Limb (tissue), 2 donors: ENCODE results near the gene KRTAP19-8.

Experiments used
- DNase-seq, 2 donors: peaks; one replicate each; pipeline ENCODE4 v3.0.0-alpha.2; 2016; ENCODE audit errors: extremely low spot score in 2 of 2

The KRTAP19-8 gene

GRCh38 chr21:31038376-31038775, at the start of gene KRTAP19-8:
Gene KRTAP19-8 (minus strand): TSS chr21:31038476. CDS start chr21:31038443, 33 bp downstream.
- DNase-seq, result no peak

GRCh38 chr21:31087639-31088473, 49.6 kb upstream of the KRTAP19-8 start:
- DNase-seq, result no peak

GRCh38 chr21:31084689-31085088, 46.4 kb upstream of the KRTAP19-8 start:
- DNase-seq, result no peak

GRCh38 chr21:31078796-31079195, 40.5 kb upstream of the KRTAP19-8 start:
- no peak for DNase-seq

GRCh38 chr21:31078216-31078615, 39.9 kb upstream of the KRTAP19-8 start:
- no peak for DNase-seq

GRCh38 chr21:31075848-31076247, 37.6 kb upstream of the KRTAP19-8 start:
- no peak for DNase-seq

GRCh38 chr21:31072533-31072932, 34.3 kb upstream of the KRTAP19-8 start:
- DNase-seq, result no peak

- no peak for DNase-seq
These were observed 26.5 kb upstream of the KRTAP19-8 start for GRCh38 chr21:31064803-31065202.

GRCh38 chr21:31052489-31053142, 14.3 kb upstream of the KRTAP19-8 start:
- no peak for DNase-seq

- DNase-seq, result no peak
These were observed 12.4 kb upstream of the KRTAP19-8 start for GRCh38 chr21:31050577-31051157.

- no peak for DNase-seq
These were observed 7.6 kb upstream of the KRTAP19-8 start for GRCh38 chr21:31045841-31046240.

GRCh38 chr21:31043471-31043870, 5.2 kb upstream of the KRTAP19-8 start:
- no peak for DNase-seq

- no peak for DNase-seq
These were observed 3.8 kb upstream of the KRTAP19-8 start for GRCh38 chr21:31042080-31042464.

GRCh38 chr21:31041295-31042079, 3.2 kb upstream of the KRTAP19-8 start:
- no peak for DNase-seq

- DNase-seq, result no peak
These were observed 3.9 kb downstream of the KRTAP19-8 start for GRCh38 chr21:31034378-31034777.

- no peak for DNase-seq
These were observed 7.7 kb downstream of the KRTAP19-8 start for GRCh38 chr21:31030367-31031106.

GRCh38 chr21:31023680-31024079, 14.6 kb downstream of the KRTAP19-8 start:
- no peak for DNase-seq

GRCh38 chr21:31022306-31022705, 16.0 kb downstream of the KRTAP19-8 start:
- DNase-seq, result no peak

GRCh38 chr21:31018232-31018631, 20.0 kb downstream of the KRTAP19-8 start:
- DNase-seq, result no peak

- no peak for DNase-seq
These were observed 23.4 kb downstream of the KRTAP19-8 start for GRCh38 chr21:31014891-31015290.
